ENCODE data around the gene UMAD1. TPM values are rescaled to one million over a fixed set of nuclear protein-coding genes. Genes with fewer than 3 reads are reported as not detected.
A peak's percentile ranks its signal among the peaks of the same experiment; 100 is the strongest.

The UMAD1 gene
- total and polyA plus RNA-seq, 12 donors, result 7.4 to 77.4 (median 24.4) TPM

DNA sequence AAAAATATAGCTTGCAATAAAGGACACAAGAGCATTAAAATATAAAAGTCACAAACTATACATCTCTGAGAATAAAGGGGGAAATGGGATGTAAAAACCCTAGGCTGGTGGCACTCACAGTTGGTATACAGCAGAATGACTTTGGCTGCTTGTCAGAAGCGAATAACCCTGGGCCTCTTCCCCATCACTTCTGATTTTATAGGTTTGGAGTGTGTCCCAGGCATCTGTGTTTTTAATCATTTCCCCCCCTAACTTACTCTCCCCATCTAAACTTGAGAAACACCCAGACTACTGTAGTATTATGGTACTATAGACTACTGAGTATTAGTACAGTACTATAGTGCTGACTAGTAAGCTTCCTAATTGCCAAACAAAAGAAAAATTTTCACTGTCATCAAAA is 79.6 kb downstream of the UMAD1 start:
- Histone ChIP-seq H3K9me3 (replicated peaks in 1 of 3) (peaks cover 0 to 5% (median 0%) of the 10 kb centered on the region in 3 donors), H3K27ac (no peak overlapping the region), H3K27me3 (no peaks in the 10 kb centered on the region), H3K4me3 (no peak overlapping the region), H3K36me3 (replicated peaks in 1 of 2) (no peaks in the 10 kb centered on the region), H3K4me1 (replicated peaks in 1 of 2) (peaks cover 0 to 7% of the 10 kb centered on the region in 2 donors)
- intact Hi-C loops (cut with DNase I), result no loop called here
- TF ChIP-seq POLR2A (IDR thresholded peaks at IDR 0.05), result no peak
- TF ChIP-seq, protein P1, sequence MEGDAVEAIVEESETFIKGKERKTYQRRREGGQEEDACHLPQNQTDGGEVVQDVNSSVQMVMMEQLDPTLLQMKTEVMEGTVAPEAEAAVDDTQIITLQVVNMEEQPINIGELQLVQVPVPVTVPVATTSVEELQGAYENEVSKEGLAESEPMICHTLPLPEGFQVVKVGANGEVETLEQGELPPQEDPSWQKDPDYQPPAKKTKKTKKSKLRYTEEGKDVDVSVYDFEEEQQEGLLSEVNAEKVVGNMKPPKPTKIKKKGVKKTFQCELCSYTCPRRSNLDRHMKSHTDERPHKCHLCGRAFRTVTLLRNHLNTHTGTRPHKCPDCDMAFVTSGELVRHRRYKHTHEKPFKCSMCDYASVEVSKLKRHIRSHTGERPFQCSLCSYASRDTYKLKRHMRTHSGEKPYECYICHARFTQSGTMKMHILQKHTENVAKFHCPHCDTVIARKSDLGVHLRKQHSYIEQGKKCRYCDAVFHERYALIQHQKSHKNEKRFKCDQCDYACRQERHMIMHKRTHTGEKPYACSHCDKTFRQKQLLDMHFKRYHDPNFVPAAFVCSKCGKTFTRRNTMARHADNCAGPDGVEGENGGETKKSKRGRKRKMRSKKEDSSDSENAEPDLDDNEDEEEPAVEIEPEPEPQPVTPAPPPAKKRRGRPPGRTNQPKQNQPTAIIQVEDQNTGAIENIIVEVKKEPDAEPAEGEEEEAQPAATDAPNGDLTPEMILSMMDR (IDR thresholded peaks at IDR 0.05), result no peak
- no peak for DNase-seq
- WGBS, 4 donors, result 93 to 100% (median 98%) methylated on average over 1 of the region's 1 CpG

- Histone ChIP-seq H3K27ac (no peak overlapping the region), H3K27me3 (no peaks in the 10 kb centered on the region), H3K9me3 (replicated peaks in 1 of 3) (peaks cover 0 to 5% (median 0%) of the 10 kb centered on the region in 3 donors), H3K36me3 (replicated peaks in 1 of 2) (no peaks in the 10 kb centered on the region), H3K4me3 (no peak overlapping the region), H3K4me1 (replicated peaks in 1 of 2) (peaks cover 0 to 7% of the 10 kb centered on the region in 2 donors)
- intact Hi-C loops (cut with DNase I), result no loop called here
- no peak for DNase-seq
- TF ChIP-seq POLR2A (IDR thresholded peaks at IDR 0.05), result no peak
- TF ChIP-seq, protein P1 (IDR thresholded peaks at IDR 0.05), result no peak
- WGBS, 4 donors, result 85 to 94% (median 91%) methylated on average over 5 of the region's 5 CpGs
Measured at GRCh38 chr7:7720750-7721621, 80.4 kb downstream of the UMAD1 start.

- no peaks in the 10 kb centered on the region for H3K27me3 ChIP-seq
- DNase-seq, result peak in 1 of 7 donors; percentile 4
- no peak overlapping the region for H3K4me3 ChIP-seq
- H3K9me3 ChIP-seq (replicated peaks in 1 of 3), result no peaks in the 10 kb centered on the region
- peak overlapping the region in 2 of 5 donors; percentile 7 to 41 for H3K27ac ChIP-seq
- H3K36me3 ChIP-seq (replicated peaks in 1 of 2), result no peaks in the 10 kb centered on the region
- no peak for TF ChIP-seq POLR2A (IDR thresholded peaks at IDR 0.05)
- TF ChIP-seq, protein P1 (IDR thresholded peaks at IDR 0.05), result no peak
- H3K4me1 ChIP-seq (replicated peaks in 1 of 2), result peaks cover 20 to 21% of the 10 kb centered on the region in 2 donors
- intact Hi-C loops (cut with DNase I), result no loop called here
Measured at GRCh38 chr7:7731732-7732131, 91.2 kb downstream of the UMAD1 start.

GRCh38 chr7:7732621-7733281 is 92.2 kb downstream of the UMAD1 start:
- Histone ChIP-seq H3K27ac (no peak overlapping the region), H3K9me3 (replicated peaks in 1 of 3) (no peaks in the 10 kb centered on the region), H3K36me3 (replicated peaks in 1 of 2) (no peaks in the 10 kb centered on the region), H3K27me3 (no peaks in the 10 kb centered on the region), H3K4me3 (no peak overlapping the region), H3K4me1 (replicated peaks in 1 of 2) (peaks cover 24% of the 10 kb centered on the region in 2 donors)
- intact Hi-C loops (cut with DNase I), result no loop called here
- no peak for TF ChIP-seq POLR2A (IDR thresholded peaks at IDR 0.05)
- TF ChIP-seq, protein P1 (IDR thresholded peaks at IDR 0.05), result no peak
- DNase-seq, result no peak
- 73 to 87% (median 77%) methylated on average over 4 of the region's 4 CpGs for WGBS, 4 donors
